LNCaP clone FGC (cell line): Measurements from ENCODE around the gene SPAG6.
A peak's percentile ranks its signal among the peaks of the same experiment; 100 is the strongest.

Experiments used
- DNase-seq: peaks from one replicate; pipeline ENCODE4 v3.0.0-alpha.2; 2011; ENCODE audit warnings: low read depth
- H3K4me3 ChIP-seq: 2 replicates; pipeline ENCODE4 v1.5.1; 2011; ENCODE audit warnings: mild to moderate bottlenecking, low read depth, low read length, control low read depth
- CTCF ChIP-seq: IDR thresholded peaks from 2 replicates; pipeline ENCODE4 v1.5.1; 2012; ENCODE audit warnings: mild to moderate bottlenecking; ENCODE audit not compliant: control insufficient read depth, insufficient read depth; ENCODE audit errors: extremely low read depth

Gene SPAG6

GRCh38 chr10:22322641-22323160, 22.6 kb upstream of the SPAG6 start:
- TF ChIP-seq CTCF: no peak
- H3K4me3 ChIP-seq: peak overlapping the region; percentile 67
- DNase-seq: no peak

- DNase-seq: no peak
- no peak for TF ChIP-seq CTCF
- no peak overlapping the region for H3K4me3 ChIP-seq
Observed at GRCh38 chr10:22323538-22324305, 21.6 kb upstream of the SPAG6 start.

- H3K4me3 ChIP-seq: peak overlapping the region; percentile 67
- no peak for TF ChIP-seq CTCF
- no peak for DNase-seq
Observed at GRCh38 chr10:22324413-22324812, 20.9 kb upstream of the SPAG6 start.

GRCh38 chr10:22324893-22325271, 20.4 kb upstream of the SPAG6 start:
- peak overlapping the region; percentile 67 for H3K4me3 ChIP-seq
- no peak for DNase-seq
- TF ChIP-seq CTCF: no peak

GRCh38 chr10:22325272-22326144, 19.8 kb upstream of the SPAG6 start:
- DNase-seq: no peak
- H3K4me3 ChIP-seq: peak overlapping the region; percentile 67
- TF ChIP-seq CTCF: no peak

GRCh38 chr10:22326145-22326702, 19.1 kb upstream of the SPAG6 start:
- TF ChIP-seq CTCF: no peak
- no peak for DNase-seq
- H3K4me3 ChIP-seq: peak overlapping the region; percentile 67
